Measurements from ENCODE around the gene NAT8. TPM values are rescaled to one million over a fixed set of nuclear protein-coding genes. Genes with fewer than 3 reads are reported as not detected.

NAT8 gene
- polyA plus RNA-seq, 3 donors: 23.9 to 27.5 (median 26.7) TPM

Other genes with a start within 250 kb of the NAT8 start
- 10 to 100 TPM; 71.6 to 87.9 (median 78.6) TPM for gene TPRKB, start 94.9 kb upstream of the NAT8 start, polyA plus RNA-seq (ENCODE audit: insufficient read length in 3 of 3)
- gene DUSP11, start 137.7 kb upstream of the NAT8 start, polyA plus RNA-seq (ENCODE audit: insufficient read length in 3 of 3): 10 to 100 TPM; 32.3 to 33.8 (median 33.3) TPM
- not detected for gene C2orf78, start 141.8 kb upstream of the NAT8 start, polyA plus RNA-seq (ENCODE audit: insufficient read length in 3 of 3)
- 10 to 100 TPM; 62.4 to 69.3 (median 64.2) TPM for gene STAMBP, start 186.5 kb upstream of the NAT8 start, polyA plus RNA-seq (ENCODE audit: insufficient read length in 3 of 3)